AG10803 (cell line): ENCODE data around the gene PCBP3.

Experiments used
- DNase-seq: peaks from one replicate; pipeline ENCODE4 v3.0.0; 2010; ENCODE audit warnings: low read depth
- H3K4me3 ChIP-seq: 2 replicates; pipeline ENCODE4 v1.5.1; 2011; ENCODE audit warnings: mild to moderate bottlenecking, low read length, control low read depth
- TF ChIP-seq, protein P1 (sequence below): conservative IDR thresholded peaks from 2 replicates; pipeline ENCODE4 v1.5.1; 2011; ENCODE audit warnings: mild to moderate bottlenecking, low read length, control low read depth, inconsistent platforms

PCBP3 gene

DNA sequence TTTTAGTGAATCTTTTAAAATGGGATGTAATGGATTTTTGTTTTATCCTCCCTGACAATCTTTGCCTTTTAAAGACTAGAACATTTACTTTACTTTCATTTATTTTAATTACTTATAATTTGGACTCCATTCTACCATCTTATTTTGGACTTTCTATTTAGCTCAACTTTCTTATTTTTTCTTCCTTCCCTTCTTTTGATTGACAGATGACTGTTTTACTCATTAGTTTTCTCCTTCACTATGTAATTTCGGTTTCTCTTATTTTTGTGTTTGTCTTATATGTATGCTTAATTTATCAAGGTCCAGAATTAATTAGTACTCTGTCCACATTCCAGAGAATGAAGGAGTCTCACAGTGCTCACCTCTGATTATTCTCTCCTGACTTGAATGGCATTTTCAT is 109.9 kb downstream of the PCBP3 start:
- H3K4me3 ChIP-seq = no peak overlapping the region
- TF ChIP-seq, protein P1, sequence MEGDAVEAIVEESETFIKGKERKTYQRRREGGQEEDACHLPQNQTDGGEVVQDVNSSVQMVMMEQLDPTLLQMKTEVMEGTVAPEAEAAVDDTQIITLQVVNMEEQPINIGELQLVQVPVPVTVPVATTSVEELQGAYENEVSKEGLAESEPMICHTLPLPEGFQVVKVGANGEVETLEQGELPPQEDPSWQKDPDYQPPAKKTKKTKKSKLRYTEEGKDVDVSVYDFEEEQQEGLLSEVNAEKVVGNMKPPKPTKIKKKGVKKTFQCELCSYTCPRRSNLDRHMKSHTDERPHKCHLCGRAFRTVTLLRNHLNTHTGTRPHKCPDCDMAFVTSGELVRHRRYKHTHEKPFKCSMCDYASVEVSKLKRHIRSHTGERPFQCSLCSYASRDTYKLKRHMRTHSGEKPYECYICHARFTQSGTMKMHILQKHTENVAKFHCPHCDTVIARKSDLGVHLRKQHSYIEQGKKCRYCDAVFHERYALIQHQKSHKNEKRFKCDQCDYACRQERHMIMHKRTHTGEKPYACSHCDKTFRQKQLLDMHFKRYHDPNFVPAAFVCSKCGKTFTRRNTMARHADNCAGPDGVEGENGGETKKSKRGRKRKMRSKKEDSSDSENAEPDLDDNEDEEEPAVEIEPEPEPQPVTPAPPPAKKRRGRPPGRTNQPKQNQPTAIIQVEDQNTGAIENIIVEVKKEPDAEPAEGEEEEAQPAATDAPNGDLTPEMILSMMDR = no peak
- no peak for DNase-seq

DNA sequence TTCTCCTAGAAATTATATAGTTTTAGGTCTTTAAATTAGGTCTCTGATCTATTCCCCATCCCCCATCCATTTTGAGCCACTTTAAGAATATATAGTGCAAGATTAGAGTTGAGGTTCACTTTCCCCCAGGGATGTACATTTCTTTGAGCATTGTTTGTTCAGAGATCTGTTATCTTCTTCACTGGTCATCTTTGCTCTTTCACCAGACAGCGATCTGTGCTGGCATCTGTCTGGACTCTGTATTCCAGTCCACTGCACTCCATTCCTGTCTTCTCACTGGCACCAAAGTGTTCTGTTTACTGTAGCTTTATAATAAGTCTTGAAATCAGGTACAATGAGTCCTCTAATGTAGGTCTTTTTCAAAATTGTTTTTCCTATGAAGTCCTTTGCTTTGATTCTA is 112.5 kb downstream of the PCBP3 start:
- TF ChIP-seq, protein P1 = no peak
- H3K4me3 ChIP-seq = no peak overlapping the region
- DNase-seq = no peak

DNA sequence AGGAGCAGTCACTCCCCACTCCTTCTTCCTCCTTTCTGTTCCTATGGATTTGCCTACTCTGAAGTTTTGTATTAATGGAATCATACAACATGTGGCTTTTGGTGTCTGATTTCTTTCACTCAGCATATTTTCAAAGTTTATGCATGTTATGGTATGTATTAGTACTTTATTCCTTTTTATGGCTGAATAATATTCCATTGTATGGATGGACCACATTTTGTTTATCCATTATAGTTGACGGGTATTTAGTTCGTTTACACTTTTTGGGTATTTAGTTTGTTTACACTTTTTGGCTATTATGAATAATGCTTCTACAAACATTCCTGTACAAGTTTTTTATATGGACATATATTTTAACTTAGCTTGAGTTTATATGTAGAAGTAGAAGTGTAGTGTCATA is 113.1 kb downstream of the PCBP3 start:
- TF ChIP-seq, protein P1 = no peak
- no peak for DNase-seq
- no peak overlapping the region for H3K4me3 ChIP-seq

DNA sequence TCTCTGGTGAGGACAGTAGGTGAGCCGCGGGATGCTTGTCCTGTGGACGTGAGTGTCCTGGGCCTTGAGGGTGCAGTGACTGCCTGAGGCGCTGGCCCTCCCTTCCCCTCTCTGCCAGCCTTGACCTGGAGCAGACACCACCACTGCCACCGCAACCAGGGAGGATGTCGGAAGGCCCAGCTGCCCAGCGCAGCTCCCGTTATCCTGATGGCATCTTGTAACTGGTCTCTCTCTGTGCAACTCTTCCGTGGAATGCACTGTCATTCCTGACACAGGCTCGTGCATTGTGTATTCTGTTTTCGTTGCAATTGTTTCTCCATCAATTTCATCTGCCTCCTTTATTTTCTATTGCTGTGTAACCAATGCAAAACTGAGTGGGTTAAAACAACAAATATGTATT is 118.2 kb downstream of the PCBP3 start:
- TF ChIP-seq, protein P1 = no peak
- no peak for DNase-seq
- H3K4me3 ChIP-seq = no peak overlapping the region

DNA sequence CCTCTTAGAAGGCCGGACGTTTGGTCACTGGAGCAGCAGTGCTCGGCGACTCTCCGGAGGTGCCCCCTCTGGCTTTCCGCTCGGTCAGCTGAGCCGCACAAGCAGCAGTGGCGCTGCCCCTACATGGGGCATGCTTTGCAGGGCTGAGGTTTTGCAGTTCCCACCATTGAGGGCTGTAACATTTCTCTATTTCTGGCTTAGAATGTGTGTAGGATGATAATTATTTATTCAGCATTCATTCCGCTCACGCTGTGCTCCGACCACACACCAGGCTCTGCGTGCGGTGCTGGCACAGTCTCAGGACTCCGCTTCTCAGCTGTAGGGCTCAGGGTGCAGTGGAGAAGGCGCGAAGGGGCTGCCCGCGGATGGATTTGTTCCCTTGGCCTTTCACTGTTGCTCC is 119.5 kb downstream of the PCBP3 start:
- TF ChIP-seq, protein P1 = no peak
- DNase-seq = no peak
- no peak overlapping the region for H3K4me3 ChIP-seq

DNA sequence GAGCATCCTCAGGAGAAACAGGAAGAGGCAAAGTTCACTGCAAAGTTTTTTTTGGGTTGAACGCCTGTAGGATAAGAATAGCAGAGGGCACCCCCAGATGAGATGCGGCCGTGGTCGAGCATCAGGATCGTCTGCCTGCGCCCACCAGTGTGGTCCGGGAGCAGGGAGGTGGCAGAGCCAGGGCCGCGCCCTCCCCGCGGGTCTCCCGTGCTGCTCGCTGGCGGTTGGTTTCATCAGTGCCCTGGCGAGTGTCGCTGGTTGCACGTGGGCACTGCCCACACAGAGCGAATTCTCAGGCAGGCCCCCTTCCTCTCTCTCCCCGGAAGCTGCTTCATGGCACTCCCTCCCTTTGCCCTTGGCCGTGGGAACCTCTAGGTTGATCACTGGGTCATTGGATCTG is 120.0 kb downstream of the PCBP3 start:
- no peak overlapping the region for H3K4me3 ChIP-seq
- DNase-seq = no peak
- TF ChIP-seq, protein P1 = no peak

DNA sequence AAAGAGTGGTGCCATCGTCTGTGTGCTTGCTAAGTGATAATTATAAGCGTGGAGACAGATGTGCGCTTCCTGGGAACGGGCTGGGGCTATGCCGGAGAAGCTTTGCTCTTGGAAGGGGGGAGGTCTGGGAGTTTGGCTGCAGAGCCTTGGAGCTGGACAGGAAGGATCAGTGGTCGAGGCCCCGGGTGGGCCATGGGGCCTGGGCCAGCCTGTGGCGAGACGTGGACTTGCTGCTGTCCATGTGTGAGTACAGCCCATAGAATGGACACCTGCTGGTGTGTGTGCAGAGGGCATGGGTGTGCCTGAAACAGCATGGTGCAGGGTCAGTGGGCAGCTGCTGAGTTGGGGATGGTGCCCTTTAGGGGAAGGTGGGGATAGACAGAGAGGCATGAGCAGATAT is 121.3 kb downstream of the PCBP3 start:
- H3K4me3 ChIP-seq = no peak overlapping the region
- no peak for DNase-seq
- TF ChIP-seq, protein P1 = no peak
